Activated CD8-positive, alpha-beta T cell treated with anti-CD3 and anti-CD28 coated beads for 36 hours (primary cell): Measurements from ENCODE around the gene KCNMB1. TPM values are rescaled to one million over a fixed set of nuclear protein-coding genes. Genes with fewer than 3 reads are reported as not detected.

Experiments
- ATAC-seq: fragments of 200-7000 bp; cut with Tn5 transposase; one replicate; pipeline ENCODE4 v1.10.0; 2021; ENCODE audit warnings: mild to moderate bottlenecking, moderate library complexity
- CTCF ChIA-PET: fragments of 350-600 bp; sonication (Branson Sonifier 250); formaldehyde crosslinking; loops from one replicate; lab custom pipeline; 2021; ENCODE audit warnings: antibody characterized with exemption; lab: Charles Lee
- POLR2A ChIA-PET: fragments of 350-600 bp; sonication (Branson Sonifier 250); formaldehyde crosslinking; loops from one replicate; lab custom pipeline; 2021; ENCODE audit warnings: antibody characterized with exemption; lab: Charles Lee
- DNase-seq: peaks from one replicate; pipeline ENCODE4 v3.0.0-alpha.2; 2020
- H3K27ac Mint-ChIP-seq: one replicate; pipeline ENCODE4 v1.8.0; 2021; ENCODE audit warnings: mild to moderate bottlenecking, mixed read lengths
- H3K27me3 Mint-ChIP-seq: one replicate; pipeline ENCODE4 v1.8.0; 2021; ENCODE audit warnings: mixed read lengths
- H3K36me3 Mint-ChIP-seq: one replicate; pipeline ENCODE4 v1.8.0; 2021; ENCODE audit warnings: low read depth, mixed read lengths
- H3K4me1 Mint-ChIP-seq: one replicate; pipeline ENCODE4 v1.8.0; 2021; ENCODE audit warnings: low read depth, mixed read lengths
- H3K4me3 Mint-ChIP-seq: one replicate; pipeline ENCODE4 v1.8.0; 2021; ENCODE audit warnings: mild to moderate bottlenecking, moderate library complexity, mixed read lengths
- H3K9me3 Mint-ChIP-seq: one replicate; pipeline ENCODE4 v1.8.0; 2021; ENCODE audit warnings: mixed read lengths
- intact Hi-C: fragments of 100-400 bp; cut with micrococcal nuclease; formaldehyde crosslinking; loops from one replicate; pipeline ENCODE4 v1.10.0; 2022
- total RNA-seq, 2 experiments: library from RNA; stranded (reverse); gene quantifications; one replicate each; pipeline ENCODE4 v1.2.3, GENCODE V29; 2021
- TF ChIP-seq, protein P1 (sequence below): fragments of 200-600 bp; IDR thresholded peaks from one replicate; pipeline ENCODE4 v1.8.0; 2022; ENCODE audit warnings: antibody characterized with exemption, mild to moderate bottlenecking

The KCNMB1 gene
- total RNA-seq, 2 experiments from 2014 or later, result not detected

GRCh38 chr5:170361116-170361515 is 28.1 kb downstream of the KCNMB1 start:
- DNase-seq (no peak), ATAC-seq (no peak)
- H3K4me1 Mint-ChIP-seq, result no peaks in the 10 kb centered on the region
- H3K4me3 Mint-ChIP-seq, result no peak overlapping the region
- TF ChIP-seq, protein P1, sequence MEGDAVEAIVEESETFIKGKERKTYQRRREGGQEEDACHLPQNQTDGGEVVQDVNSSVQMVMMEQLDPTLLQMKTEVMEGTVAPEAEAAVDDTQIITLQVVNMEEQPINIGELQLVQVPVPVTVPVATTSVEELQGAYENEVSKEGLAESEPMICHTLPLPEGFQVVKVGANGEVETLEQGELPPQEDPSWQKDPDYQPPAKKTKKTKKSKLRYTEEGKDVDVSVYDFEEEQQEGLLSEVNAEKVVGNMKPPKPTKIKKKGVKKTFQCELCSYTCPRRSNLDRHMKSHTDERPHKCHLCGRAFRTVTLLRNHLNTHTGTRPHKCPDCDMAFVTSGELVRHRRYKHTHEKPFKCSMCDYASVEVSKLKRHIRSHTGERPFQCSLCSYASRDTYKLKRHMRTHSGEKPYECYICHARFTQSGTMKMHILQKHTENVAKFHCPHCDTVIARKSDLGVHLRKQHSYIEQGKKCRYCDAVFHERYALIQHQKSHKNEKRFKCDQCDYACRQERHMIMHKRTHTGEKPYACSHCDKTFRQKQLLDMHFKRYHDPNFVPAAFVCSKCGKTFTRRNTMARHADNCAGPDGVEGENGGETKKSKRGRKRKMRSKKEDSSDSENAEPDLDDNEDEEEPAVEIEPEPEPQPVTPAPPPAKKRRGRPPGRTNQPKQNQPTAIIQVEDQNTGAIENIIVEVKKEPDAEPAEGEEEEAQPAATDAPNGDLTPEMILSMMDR, result no peak
- CTCF ChIA-PET, result no interaction called here
- intact Hi-C loops, result no loop called here
- H3K9me3 Mint-ChIP-seq, result no peaks in the 10 kb centered on the region
- POLR2A ChIA-PET, result interaction anchor here (0.8 kb wide), 1 partner anchor 28 kb away, joined by 3 read pairs; no protein-coding TSS in a partner anchor
- H3K36me3 Mint-ChIP-seq, result no peaks in the 10 kb centered on the region
- H3K27me3 Mint-ChIP-seq, result no peaks in the 10 kb centered on the region
- H3K27ac Mint-ChIP-seq, result no peak overlapping the region

GRCh38 chr5:170360709-170361108 is 28.5 kb downstream of the KCNMB1 start:
- no peak overlapping the region for H3K4me3 Mint-ChIP-seq

GRCh38 chr5:170357955-170358444 is 31.2 kb downstream of the KCNMB1 start:
- intact Hi-C loops, result no loop called here
- Mint-ChIP-seq H3K27ac (no peak overlapping the region), H3K9me3 (no peaks in the 10 kb centered on the region), H3K4me1 (no peaks in the 10 kb centered on the region), H3K36me3 (no peaks in the 10 kb centered on the region), H3K4me3 (no peak overlapping the region), H3K27me3 (peaks cover 6% of the 10 kb centered on the region)
- CTCF ChIA-PET, result interaction anchor here (1.1 to 1.3 kb wide), 2 partner anchors 132 to 134 kb away, joined by 3 to 5 read pairs; no protein-coding TSS in a partner anchor
- POLR2A ChIA-PET, result interaction anchor here (0.5 kb wide), 1 partner anchor 36 kb away, joined by 3 read pairs; no protein-coding TSS in a partner anchor
- DNase-seq (no peak), ATAC-seq (no peak)
- TF ChIP-seq, protein P1, result no peak

More at GRCh38 chr5:170360709-170361108, 28.5 kb downstream of the KCNMB1 start:
- Mint-ChIP-seq H3K27me3 (no peaks in the 10 kb centered on the region), H3K36me3 (no peaks in the 10 kb centered on the region), H3K4me1 (no peaks in the 10 kb centered on the region), H3K9me3 (no peaks in the 10 kb centered on the region), H3K27ac (no peak overlapping the region)
- ATAC-seq (no peak), DNase-seq (no peak)
- POLR2A ChIA-PET, result no interaction called here
- intact Hi-C loops, result no loop called here
- CTCF ChIA-PET, result no interaction called here
- TF ChIP-seq, protein P1, result no peak

DNA sequence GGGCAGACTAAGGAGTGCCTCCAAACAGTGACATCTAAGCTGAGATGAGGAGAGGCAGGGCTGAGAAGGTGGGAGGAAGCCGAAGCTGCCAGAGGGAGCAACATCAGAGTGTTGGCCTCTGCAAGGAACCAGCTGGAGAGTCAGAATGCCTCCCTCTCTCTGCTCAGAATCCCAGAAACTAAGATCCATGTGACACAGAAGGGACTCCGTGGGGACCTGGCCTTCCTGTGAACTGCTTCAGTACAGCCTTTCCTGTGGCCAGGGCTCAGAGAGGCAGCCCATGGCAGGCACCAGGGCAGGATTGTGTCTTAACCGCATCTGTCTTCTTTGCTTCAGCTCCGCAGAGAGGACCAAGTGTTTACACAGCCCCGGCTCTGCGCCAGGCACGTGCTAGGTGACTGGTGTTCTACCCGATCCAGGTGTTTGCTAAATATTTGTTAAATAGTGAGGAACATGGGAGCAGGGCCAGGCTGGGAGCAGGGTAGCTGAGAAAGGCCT is 33.5 kb downstream of the KCNMB1 start:
- Mint-ChIP-seq H3K27me3 (peaks cover 9% of the 10 kb centered on the region), H3K9me3 (no peaks in the 10 kb centered on the region), H3K4me1 (no peaks in the 10 kb centered on the region), H3K36me3 (no peaks in the 10 kb centered on the region), H3K4me3 (no peak overlapping the region), H3K27ac (no peak overlapping the region)
- POLR2A ChIA-PET, result no interaction called here
- intact Hi-C loops, result no loop called here
- TF ChIP-seq, protein P1, result no peak
- DNase-seq (no peak), ATAC-seq (no peak)
- CTCF ChIA-PET, result interaction anchor here (0.7 to 0.8 kb wide), 2 partner anchors 129 to 130 kb away, joined by 4 read pairs; no protein-coding TSS in a partner anchor

DNA sequence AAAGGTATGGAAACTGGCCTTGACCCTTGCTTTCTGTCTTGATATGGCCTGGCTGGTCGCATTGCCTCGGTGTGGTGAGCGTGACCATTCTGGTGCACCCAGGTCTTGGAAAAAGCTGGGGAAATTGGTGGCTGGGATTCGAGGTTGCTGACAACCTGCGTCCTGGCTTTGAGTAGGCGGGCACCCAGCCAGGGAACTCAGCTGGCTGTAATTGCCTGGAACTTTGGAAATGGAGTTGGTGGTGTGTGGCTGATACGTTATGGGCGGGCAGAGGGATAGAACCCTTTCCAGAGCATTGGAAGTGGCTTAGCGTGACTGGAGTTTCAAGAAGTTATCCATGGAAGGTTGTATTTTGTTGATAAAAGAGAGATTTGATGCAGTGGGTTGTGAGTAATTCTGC is 35.2 kb downstream of the KCNMB1 start:
- CTCF ChIA-PET, result interaction anchor here (1.1 kb wide), 1 partner anchor 128 kb away, joined by 3 read pairs; no protein-coding TSS in a partner anchor
- no peaks in the 10 kb centered on the region for H3K36me3 Mint-ChIP-seq
- DNase-seq (no peak), ATAC-seq (no peak)
- H3K9me3 Mint-ChIP-seq, result no peaks in the 10 kb centered on the region
- no peak overlapping the region for H3K27ac Mint-ChIP-seq
- intact Hi-C loops, result no loop called here
- TF ChIP-seq, protein P1, result no peak
- POLR2A ChIA-PET, result no interaction called here
- H3K4me1 Mint-ChIP-seq, result no peaks in the 10 kb centered on the region
- no peak overlapping the region for H3K4me3 Mint-ChIP-seq
- H3K27me3 Mint-ChIP-seq, result peaks cover 12% of the 10 kb centered on the region
